HepG2 (cell line): Measurements from ENCODE around the gene ADCY9. TPM values are rescaled to one million over a fixed set of nuclear protein-coding genes. Genes with fewer than 3 reads are reported as not detected.

ENCODE experiments used
- ATAC-seq: fragments of 200-7000 bp; cut with Tn5 transposase; 3 replicates; pipeline ENCODE4 v1.9.1; 2020; ENCODE audit warnings: mild to moderate bottlenecking, moderate library complexity
- BruUV-seq: library from RNA; stranded (reverse); fragments of 400-500 nt; replicated peaks from 2 replicates; lab custom pipeline; 2021; lab: Mats Ljungman, UMichigan
- CTCF ChIA-PET: fragments of 300-600 bp; formaldehyde crosslinking; extraction: SDS; loops from one replicate; lab custom pipeline; 2021; ENCODE audit warnings: low total read pairs, inconsistent platforms, low intra/inter-chr PET ratio; lab: Yijun Ruan, JAX
- POLR2A ChIA-PET: fragments of 350-600 bp; sonication (Branson Sonifier 250); formaldehyde crosslinking; loops from one replicate; lab custom pipeline; 2020; ENCODE audit warnings: antibody characterized with exemption, inconsistent platforms; lab: Yijun Ruan, JAX
- DNase-seq: peaks from one replicate; pipeline ENCODE4 v3.0.0-alpha.2; 2015; ENCODE audit warnings: low spot score
- FAIRE-seq: peaks from 3 replicates; lab custom pipeline; 2011; peaks lifted over from hg19 to GRCh38; lab: Jason Lieb, UNC
- H2AFZ ChIP-seq: one replicate; pipeline ENCODE4 v1.6.1; 2011; ENCODE audit warnings: low read length, inconsistent platforms
- H3K27ac ChIP-seq: fragments of 300-600 bp; 3 replicates; pipeline ENCODE4 v1.8.0; 2011; ENCODE audit warnings: mixed run types, mild to moderate bottlenecking, mixed read lengths, low read length, inconsistent platforms; ENCODE audit not compliant: insufficient read depth; ENCODE audit errors: extremely low read length
- H3K27me3 ChIP-seq, 2 experiments: fragments of 200-600 bp in 1 of 2; 2 replicates in 1 of 2; 3 replicates in 1 of 2; pipeline versions ENCODE4 v1.6.0 to v1.8.0; 2011; ENCODE audit warnings: low read length in 2 of 2, mild to moderate bottlenecking in 2 of 2, moderate library complexity in 2 of 2, inconsistent platforms in 1 of 2; ENCODE audit not compliant: insufficient read depth in 2 of 2, control insufficient read depth in 1 of 2
- H3K36me3 ChIP-seq, 2 experiments: fragments of 200-600 bp in 1 of 2; replicated peaks in 1 of 2; 2 replicates in 1 of 2; 3 replicates in 1 of 2; pipeline versions ENCODE4 v1.5.1 to v1.8.0; 2011; ENCODE audit warnings: low read length in 2 of 2, inconsistent platforms in 1 of 2; ENCODE audit not compliant: insufficient read depth in 2 of 2, control insufficient read depth in 1 of 2
- H3K4me1 ChIP-seq: 2 replicates; pipeline ENCODE4 v1.5.1; 2012; ENCODE audit warnings: low read length, inconsistent platforms; ENCODE audit not compliant: insufficient read depth
- H3K4me2 ChIP-seq: 2 replicates; pipeline ENCODE4 v1.6.0; 2011; ENCODE audit warnings: low read depth, low read length, inconsistent platforms
- H3K4me3 ChIP-seq, 3 experiments: fragments of 200-600 bp in 1 of 3; sonication (generic), shearing (Covaris generic) in 1 of 3; replicated peaks in 1 of 3; 2 replicates each; pipeline ENCODE4 v1.5.1; 2011 to 2016; ENCODE audit warnings: low read length in 3 of 3, inconsistent platforms in 2 of 3, low read depth in 2 of 3, mild to moderate bottlenecking in 2 of 3, control low read depth in 1 of 3, mixed read lengths in 1 of 3; ENCODE audit not compliant: insufficient read depth in 1 of 3
- H3K79me2 ChIP-seq: one replicate; pipeline ENCODE4 v1.6.1; 2011; ENCODE audit warnings: low read length, inconsistent platforms; ENCODE audit not compliant: insufficient read depth
- H3K9ac ChIP-seq: 2 replicates; pipeline ENCODE4 v1.6.0; 2011; ENCODE audit warnings: mild to moderate bottlenecking, low read depth, low read length, inconsistent platforms; ENCODE audit not compliant: insufficient read depth
- H3K9me3 ChIP-seq: 2 replicates; pipeline ENCODE4 v1.5.1; 2012; ENCODE audit warnings: mild to moderate bottlenecking, low read length
- H4K20me1 ChIP-seq: 2 replicates; pipeline ENCODE4 v1.6.0; 2011; ENCODE audit warnings: inconsistent platforms, mild to moderate bottlenecking, low read length, moderate library complexity; ENCODE audit not compliant: insufficient read depth
- DNMT1 ChIP-seq: sonication (generic); formaldehyde crosslinking; IDR thresholded peaks from 2 replicates; pipeline ENCODE4 v1.5.1; 2020; ENCODE audit warnings: mild to moderate bottlenecking, missing genetic modification reagents
- DNMT3B ChIP-seq: conservative IDR thresholded peaks from 2 replicates; pipeline ENCODE4 v1.6.1; 2016; ENCODE audit warnings: missing biosample characterization, control low read depth
- ETS1 ChIP-seq: sonication (generic); formaldehyde crosslinking; IDR thresholded peaks from 2 replicates; pipeline ENCODE4 v1.4.0; 2020; ENCODE audit warnings: missing genetic modification reagents
- FIP1L1 ChIP-seq: fragments of 200-400 bp; formaldehyde crosslinking; IDR thresholded peaks from 2 replicates; pipeline ENCODE4 v1.6.1; 2018; ENCODE audit warnings: low read depth, mild to moderate bottlenecking, low read length, moderate library complexity, borderline replicate concordance; ENCODE audit not compliant: insufficient read depth
- GLMP ChIP-seq: sonication (generic); formaldehyde crosslinking; IDR thresholded peaks from 2 replicates; pipeline ENCODE4 v1.9.0; 2021; ENCODE audit warnings: missing genetic modification reagents, mild to moderate bottlenecking, borderline replicate concordance
- HES4 ChIP-seq: sonication (generic); formaldehyde crosslinking; IDR thresholded peaks from 2 replicates; pipeline ENCODE4 v1.9.0; 2021; ENCODE audit warnings: mild to moderate bottlenecking, missing genetic modification reagents, borderline replicate concordance
- MXI1 ChIP-seq: IDR thresholded peaks from 3 replicates; pipeline ENCODE4 v1.6.1; 2012; ENCODE audit warnings: low read depth, low read length, inconsistent platforms, borderline replicate concordance
- MYC ChIP-seq: sonication (generic); formaldehyde crosslinking; IDR thresholded peaks from 2 replicates; pipeline ENCODE4 v1.9.0; 2021; ENCODE audit warnings: missing genetic modification reagents, borderline replicate concordance
- NFYC ChIP-seq: IDR thresholded peaks from 2 replicates; pipeline ENCODE4 v1.6.1; 2016; ENCODE audit warnings: missing genetic modification reagents, missing compliant biosample characterization
- PHF21A ChIP-seq: sonication (generic); formaldehyde crosslinking; IDR thresholded peaks from 2 replicates; pipeline ENCODE4 v1.5.0; 2020; ENCODE audit warnings: mild to moderate bottlenecking, missing genetic modification reagents
- RORA ChIP-seq: sonication (generic); formaldehyde crosslinking; IDR thresholded peaks from 2 replicates; pipeline ENCODE4 v1.5.0; 2020; ENCODE audit warnings: mild to moderate bottlenecking, missing genetic modification reagents, moderate library complexity
- TBP ChIP-seq: sonication (generic); formaldehyde crosslinking; IDR thresholded peaks from 2 replicates; pipeline ENCODE4 v1.5.0; 2020; ENCODE audit warnings: missing genetic modification reagents
- TFDP1 ChIP-seq: IDR thresholded peaks from 2 replicates; pipeline ENCODE4 v1.6.1; 2016; ENCODE audit warnings: missing compliant biosample characterization, missing genetic modification reagents, borderline replicate concordance
- TOPORS ChIP-seq: sonication (generic); formaldehyde crosslinking; IDR thresholded peaks from 2 replicates; pipeline ENCODE4 v1.8.0; 2023; ENCODE audit warnings: mild to moderate bottlenecking, missing genetic modification reagents
- ZNF20 ChIP-seq: sonication (generic); formaldehyde crosslinking; IDR thresholded peaks from 2 replicates; pipeline ENCODE4 v1.4.0; 2020; ENCODE audit warnings: mild to moderate bottlenecking, moderate library complexity, missing genetic modification reagents
- ZNF3 ChIP-seq: IDR thresholded peaks from 2 replicates; pipeline ENCODE4 v1.7.0; 2017; ENCODE audit warnings: inconsistent platforms
- ZNF329 ChIP-seq: sonication (generic); formaldehyde crosslinking; IDR thresholded peaks from 2 replicates; pipeline ENCODE4 v1.9.0; 2021; ENCODE audit warnings: low read depth, mild to moderate bottlenecking, missing genetic modification reagents
- ZNF724P ChIP-seq: sonication (generic); formaldehyde crosslinking; IDR thresholded peaks from 2 replicates; pipeline ENCODE4 v1.8.0; 2022; ENCODE audit warnings: missing genetic modification reagents, borderline replicate concordance
- ZNF746 ChIP-seq: sonication (generic); formaldehyde crosslinking; IDR thresholded peaks from 2 replicates; pipeline ENCODE4 v1.8.0; 2022; ENCODE audit warnings: mild to moderate bottlenecking, missing genetic modification reagents
- ZNF768 ChIP-seq: sonication (generic); formaldehyde crosslinking; IDR thresholded peaks from 2 replicates; pipeline ENCODE4 v1.4.0; 2020; ENCODE audit warnings: missing genetic modification reagents
- WGBS: methylation state at CpG from one replicate; pipeline ENCODE4 v1.1.6; 2017; ENCODE audit warnings: low lambda C conversion rate; 5-methylcytosine and 5-hydroxymethylcytosine counted together
- in situ Hi-C: cut with HindIII; loops from 2 replicates; pipeline ENCODE4 v1.10.0; 2017; ENCODE audit warnings: low pct_unique_long_range_greater_than_20kb; ENCODE audit not compliant: extremely low pct_ligation_motif_present
- intact Hi-C: fragments of 100-400 bp; cut with micrococcal nuclease; formaldehyde crosslinking; loops from one replicate; pipeline ENCODE4 v1.10.0; 2022; ENCODE audit not compliant: unreplicated experiment
- polyA plus RNA-seq, 8 experiments: library from polyadenylated mRNA; depleted of rRNA in 3 of 8; stranded (reverse) in 7 of 8; unstranded in 1 of 8; fragments of >200 nt; fragmentation: Illumina TruSeq in 4 of 8; extraction: Trizol in 4 of 8; gene quantifications; 2 replicates each; pipeline versions ENCODE4 v1.2.1 to v1.2.3, GENCODE V29; 2011 to 2016; ENCODE audit warnings: low read depth in 4 of 8, missing spikeins in 1 of 8, mixed read lengths in 1 of 8; ENCODE audit not compliant: insufficient read depth in 1 of 8
- total RNA-seq, 5 experiments: library from RNA; depleted of rRNA; stranded (reverse); fragments of >200 nt; fragmentation: Illumina TruSeq; extraction: Trizol; gene quantifications; 2 replicates each; pipeline ENCODE4 v1.2.3, GENCODE V29; 2016; ENCODE audit warnings: low read depth in 1 of 5

ADCY9 gene
- total and polyA plus RNA-seq, 2 of the 13 experiments (the other 11 are each of a cell fraction or from before 2014, with no cell fraction given), result 11.2 to 13.9 TPM

GRCh38 chr16:4114257-4115208 lies 1.7 kb downstream of the ADCY9 start:
- CTCF ChIA-PET, result no interaction called here
- 16% methylated on average over 22 of the region's 47 CpGs for WGBS
- H3K27me3 ChIP-seq, result no peaks in the 10 kb centered on the region; a peak in 1 of 5 replicates
- H2AFZ ChIP-seq, result no peak overlapping the region
- FAIRE-seq, result no peak
- in situ Hi-C loops, result loop anchor here (5.0 kb wide), 2 partner anchors 97 to 138 kb away; no protein-coding TSS in a partner anchor
- peak overlapping the region; percentile 91 for H3K27ac ChIP-seq
- TSS peak; percentile 42 for BruUV-seq
- intact Hi-C loops, result loop anchor here (5.0 to 10.0 kb wide), 3 partner anchors 138 to 420 kb away; no protein-coding TSS in a partner anchor
- peaks cover 43% of the 10 kb centered on the region for H3K4me1 ChIP-seq
- no peak for DNase-seq
- H3K9ac ChIP-seq, result peak overlapping the region; percentile 72
- peak overlapping the region; percentile 92 for H3K4me2 ChIP-seq
- POLR2A ChIA-PET, result interaction anchor here (0.8 to 3.1 kb wide), 5 partner anchors 31 to 468 kb away, joined by 3 to 10 read pairs (median 3); no protein-coding TSS in a partner anchor
- no peaks in the 10 kb centered on the region for H3K9me3 ChIP-seq
- H3K4me3 ChIP-seq, result peak overlapping the region; percentile 79 to 91 (median 84)
- peaks cover 57% of the 10 kb centered on the region for H3K79me2 ChIP-seq
- peak; percentile 32 for ATAC-seq
- no peaks in the 10 kb centered on the region for H4K20me1 ChIP-seq
- H3K36me3 ChIP-seq, result no peaks in the 10 kb centered on the region
- TF ChIP-seq DNMT3B (CRISPR knock-in tag) (no peak), ZNF724P (no peak), ZNF3 (no peak), TBP (CRISPR knock-in tag) (no peak), ZNF746 (no peak), ZNF329 (CRISPR knock-in tag) (no peak), MYC (CRISPR knock-in tag) (no peak), RORA (CRISPR knock-in tag) (no peak), ZNF768 (CRISPR knock-in tag) (0 out of 2 replicates have a peak, but pooled peaks have one; percentile 16), TFDP1 (CRISPR knock-in tag) (no peak), ZNF20 (CRISPR knock-in tag) (no peak), TOPORS (CRISPR knock-in tag) (0 out of 2 replicates have a peak, but pooled peaks have one; percentile 28), ETS1 (CRISPR knock-in tag) (no peak), DNMT1 (CRISPR knock-in tag) (no peak), NFYC (no peak), HES4 (CRISPR knock-in tag) (0 out of 2 replicates have a peak, but pooled peaks have one; percentile 3), GLMP (CRISPR knock-in tag) (no peak), FIP1L1 (no peak), MXI1 (no peak), PHF21A (CRISPR knock-in tag) (no peak; the same call in 1 of the 2 replicates)
